GM21381 (cell line): Measurements from ENCODE around the gene TUBB4A.

Experiments
- ATAC-seq: cut with Tn5 transposase; IDR thresholded peaks from one replicate; pipeline ENCODE4 v1.9.1; 2021; ENCODE audit warnings: mild to moderate bottlenecking, moderate library complexity; ENCODE audit not compliant: unreplicated experiment

Gene TUBB4A

DNA sequence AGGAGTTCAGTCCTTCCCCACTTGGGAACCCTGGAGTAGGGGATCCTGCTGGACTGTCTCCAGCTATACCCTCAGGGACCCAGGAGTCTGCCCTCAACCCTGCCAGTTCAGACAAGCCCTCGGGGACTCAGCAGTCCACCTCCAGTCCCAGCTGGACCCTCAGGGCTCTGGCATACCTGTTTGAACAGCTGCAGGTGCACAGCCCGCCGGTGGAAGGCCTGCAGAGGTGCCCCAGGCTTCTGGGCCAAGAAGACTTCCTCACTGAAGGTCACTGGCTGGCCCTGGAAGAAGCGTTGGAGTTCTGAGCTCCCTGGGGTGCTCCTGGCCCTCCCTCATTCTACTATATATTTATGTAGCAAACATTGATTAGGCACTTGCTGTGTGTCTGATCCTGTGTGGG lies 29.4 kb downstream of the TUBB4A start:
- no peak for ATAC-seq

DNA sequence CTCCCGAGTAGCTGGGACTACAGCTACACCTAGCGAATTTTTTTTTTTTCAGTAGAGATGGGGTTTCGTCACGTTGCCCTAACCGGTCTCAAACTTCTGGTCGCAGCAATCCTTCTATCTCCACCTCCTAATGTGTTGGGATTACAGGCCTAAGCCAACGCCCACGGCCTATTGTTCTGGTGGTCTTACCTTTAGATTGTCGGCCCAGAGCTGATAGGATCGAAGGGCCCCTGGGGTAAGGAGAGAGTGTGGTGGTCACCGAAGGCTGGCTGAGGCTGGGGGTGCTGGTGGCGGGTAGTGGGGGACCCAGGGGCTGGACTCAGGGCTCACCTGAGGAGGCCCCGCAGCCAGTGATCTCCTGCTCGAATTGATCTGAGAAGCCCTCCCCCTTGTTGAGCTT lies 31.0 kb downstream of the TUBB4A start:
- ATAC-seq = no peak

DNA sequence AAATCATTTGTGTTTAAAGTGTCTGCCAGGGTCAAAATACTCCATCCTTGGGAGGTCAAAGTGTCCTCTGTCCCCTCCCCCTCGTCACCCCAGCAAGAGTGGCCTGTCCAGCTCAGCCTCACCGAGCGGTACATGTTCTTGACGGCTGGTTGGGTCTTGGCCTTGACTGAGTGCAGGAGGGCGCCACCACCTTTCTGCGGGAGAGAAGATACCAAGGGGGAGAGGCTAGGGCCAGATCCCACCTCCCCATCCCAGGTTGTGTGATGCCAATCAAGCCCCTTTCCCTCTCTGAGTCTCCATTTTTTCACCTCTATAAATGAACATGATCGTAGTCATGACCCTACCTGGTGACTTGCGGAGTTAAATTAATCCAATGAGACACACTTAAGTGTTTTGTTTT lies 31.9 kb downstream of the TUBB4A start:
- ATAC-seq = no peak

DNA sequence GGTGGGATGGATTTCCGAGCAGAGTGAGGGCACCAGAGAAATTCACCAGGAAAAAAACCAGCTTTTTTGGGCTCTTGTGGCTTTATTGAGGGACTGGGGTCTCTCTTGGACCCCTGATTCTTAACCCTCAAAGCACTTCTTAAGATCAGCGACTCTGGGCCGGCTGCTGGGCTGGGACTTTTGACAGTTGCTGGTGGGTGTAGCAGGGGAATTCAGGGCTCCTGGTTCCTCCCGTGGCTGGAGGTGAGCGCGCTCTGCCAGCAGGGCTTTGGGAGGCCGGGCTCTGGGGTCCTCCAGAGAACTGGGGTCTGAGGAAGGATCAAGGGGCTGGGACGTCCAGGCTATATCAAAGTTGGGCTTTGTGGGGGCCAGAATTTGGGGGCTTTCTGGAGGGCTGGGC lies 34.7 kb downstream of the TUBB4A start:
- ATAC-seq = no peak

DNA sequence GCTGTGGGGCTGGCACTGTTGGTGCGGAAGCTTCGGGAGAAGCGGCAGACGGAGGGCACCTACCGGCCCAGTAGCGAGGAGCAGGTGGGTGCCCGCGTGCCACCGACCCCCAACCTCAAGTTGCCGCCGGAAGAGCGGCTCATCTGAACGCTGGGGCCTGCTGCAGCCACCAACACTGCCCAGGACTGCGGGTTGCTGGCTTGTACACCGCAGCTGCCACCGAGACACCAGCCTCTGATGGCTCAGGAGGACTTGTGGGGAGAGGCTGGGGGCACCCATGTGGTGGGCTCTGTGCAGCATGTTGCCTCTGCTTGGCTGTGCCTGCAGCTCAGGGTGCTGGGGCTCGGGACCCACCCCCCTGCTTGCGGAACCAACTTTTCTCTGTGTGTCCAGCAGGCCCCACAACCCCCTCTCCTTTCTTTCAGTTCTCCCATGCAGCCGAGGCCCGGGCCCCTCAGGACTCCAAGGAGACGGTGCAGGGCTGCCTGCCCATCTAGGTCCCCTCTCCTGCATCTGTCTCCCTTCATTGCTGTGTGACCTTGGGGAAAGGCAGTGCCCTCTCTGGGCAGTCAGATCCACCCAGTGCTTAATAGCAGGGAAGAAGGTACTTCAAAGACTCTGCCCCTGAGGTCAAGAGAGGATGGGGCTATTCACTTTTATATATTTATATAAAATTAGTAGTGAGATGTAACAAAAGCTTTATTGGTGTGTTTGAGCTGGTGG lies 35.4 kb downstream of the TUBB4A start:
- ATAC-seq = no peak

DNA sequence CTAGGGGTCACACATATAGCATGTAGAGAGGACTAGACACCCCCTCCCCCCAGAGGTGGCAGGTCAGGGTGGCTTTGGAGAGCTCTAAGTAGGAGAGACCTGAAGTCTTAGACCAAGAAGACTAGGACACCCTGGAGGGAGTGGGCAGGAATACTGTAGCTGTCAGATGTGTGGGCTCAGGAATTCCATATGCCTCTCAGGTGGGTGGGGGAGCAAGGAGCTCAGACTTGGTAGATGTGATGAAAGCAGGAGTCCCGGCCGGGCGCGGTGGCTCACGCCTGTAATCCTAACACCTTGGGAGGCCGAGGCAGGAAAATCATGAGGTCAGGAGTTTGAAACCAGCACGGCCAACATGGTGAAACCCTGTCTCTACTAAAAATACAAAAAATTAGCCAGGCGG lies 36.4 kb downstream of the TUBB4A start:
- no peak for ATAC-seq

DNA sequence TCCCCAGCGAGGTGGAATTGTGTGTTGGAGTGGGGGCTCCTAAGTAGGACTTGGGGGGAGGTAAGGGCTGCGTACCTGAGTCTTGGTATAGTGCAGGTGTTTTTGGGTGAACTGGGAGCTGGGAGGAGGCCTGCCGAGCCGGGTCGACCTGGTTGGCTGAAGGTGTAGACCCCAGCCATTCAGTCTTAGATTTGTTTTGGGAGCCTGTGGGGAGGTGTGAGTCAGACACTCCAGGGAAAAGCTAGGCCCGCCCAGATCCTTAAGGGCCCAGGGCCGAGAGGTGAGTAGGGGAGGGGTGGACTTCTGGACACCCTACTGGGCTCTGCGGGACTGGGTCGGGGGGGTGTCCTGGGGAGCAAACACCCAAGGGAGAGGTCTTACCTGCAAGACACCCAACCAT lies 37.1 kb downstream of the TUBB4A start:
- ATAC-seq = no peak

DNA sequence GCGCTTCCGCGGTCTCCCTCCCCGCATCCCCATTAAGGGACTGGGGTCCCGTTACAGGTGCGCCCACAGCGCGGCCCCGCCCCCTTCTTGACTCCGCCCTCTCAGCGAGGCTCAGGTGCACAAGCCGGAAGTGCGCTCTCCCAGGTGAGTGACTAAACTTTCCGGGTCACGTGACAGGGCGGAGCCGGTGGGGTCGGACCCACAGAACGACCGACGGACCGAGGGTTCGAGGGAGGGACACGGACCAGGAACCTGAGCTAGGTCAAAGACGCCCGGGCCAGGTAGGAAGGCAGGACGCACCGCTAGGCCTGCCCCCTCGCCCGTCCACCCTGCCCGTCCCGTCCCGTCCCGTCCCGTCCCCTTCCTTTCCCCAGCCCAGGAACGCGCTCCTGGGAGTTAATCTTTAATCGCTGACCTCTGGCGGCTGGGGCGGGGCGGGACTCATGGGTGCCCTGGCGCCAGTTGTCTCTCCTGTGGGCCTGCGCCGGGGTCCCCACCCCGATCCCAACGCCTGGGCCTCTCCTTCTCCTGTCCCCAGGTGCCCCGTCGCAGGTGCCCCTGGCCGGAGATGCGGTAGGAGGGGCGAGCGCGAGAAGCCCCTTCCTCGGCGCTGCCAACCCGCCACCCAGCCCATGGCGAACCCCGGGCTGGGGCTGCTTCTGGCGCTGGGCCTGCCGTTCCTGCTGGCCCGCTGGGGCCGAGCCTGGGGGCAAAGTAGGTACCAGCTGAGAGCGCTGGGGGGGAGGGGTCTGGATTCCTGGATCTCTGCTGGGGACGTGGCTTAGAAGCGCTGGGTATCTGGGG lies 37.8 kb downstream of the TUBB4A start, which contains the start of gene CRB3:
Gene CRB3 (plus strand): TSS at position 202 of the 804 bp plus-strand sequence. CDS start 431 bp downstream, at position 633.
- no peak for ATAC-seq

DNA sequence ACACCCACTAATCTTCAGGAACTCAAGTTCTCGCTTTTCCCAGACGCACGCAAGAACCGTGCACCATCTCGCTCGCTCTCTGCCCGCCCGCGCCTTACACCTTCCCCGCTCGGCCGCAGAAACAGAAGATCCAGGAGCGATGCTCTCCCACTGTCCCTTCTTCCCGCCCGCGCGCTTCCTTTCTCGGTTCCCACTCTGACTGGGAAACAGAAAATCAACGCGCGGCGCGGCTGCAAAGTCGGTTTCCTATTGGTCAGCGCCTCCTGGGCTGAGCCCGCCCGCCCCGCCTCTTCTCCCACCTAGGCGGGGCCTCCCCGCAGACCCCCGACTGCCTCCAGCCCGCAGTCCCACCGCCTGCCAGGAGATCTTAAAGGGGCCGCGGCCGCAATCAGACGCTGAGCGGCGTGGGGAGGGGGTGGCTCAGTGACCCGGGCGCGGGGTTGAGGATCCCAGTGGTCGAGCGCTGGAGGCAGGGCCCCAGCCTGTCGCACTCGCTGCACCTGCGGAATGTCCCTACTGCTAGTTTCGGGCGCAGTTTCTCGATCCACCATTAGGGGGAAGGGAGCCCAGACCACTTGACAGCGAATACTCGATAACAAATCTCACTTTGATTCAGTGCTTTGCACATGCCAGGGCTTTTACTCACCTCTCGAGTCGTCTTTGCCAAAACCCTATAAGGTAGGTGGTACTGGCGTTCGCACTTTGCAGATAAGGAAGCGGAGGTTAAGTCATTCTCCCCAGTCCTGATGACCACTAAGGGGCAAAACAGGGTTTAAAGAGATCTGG lies 41.8 kb downstream of the TUBB4A start:
- peak; percentile 72 for ATAC-seq

DNA sequence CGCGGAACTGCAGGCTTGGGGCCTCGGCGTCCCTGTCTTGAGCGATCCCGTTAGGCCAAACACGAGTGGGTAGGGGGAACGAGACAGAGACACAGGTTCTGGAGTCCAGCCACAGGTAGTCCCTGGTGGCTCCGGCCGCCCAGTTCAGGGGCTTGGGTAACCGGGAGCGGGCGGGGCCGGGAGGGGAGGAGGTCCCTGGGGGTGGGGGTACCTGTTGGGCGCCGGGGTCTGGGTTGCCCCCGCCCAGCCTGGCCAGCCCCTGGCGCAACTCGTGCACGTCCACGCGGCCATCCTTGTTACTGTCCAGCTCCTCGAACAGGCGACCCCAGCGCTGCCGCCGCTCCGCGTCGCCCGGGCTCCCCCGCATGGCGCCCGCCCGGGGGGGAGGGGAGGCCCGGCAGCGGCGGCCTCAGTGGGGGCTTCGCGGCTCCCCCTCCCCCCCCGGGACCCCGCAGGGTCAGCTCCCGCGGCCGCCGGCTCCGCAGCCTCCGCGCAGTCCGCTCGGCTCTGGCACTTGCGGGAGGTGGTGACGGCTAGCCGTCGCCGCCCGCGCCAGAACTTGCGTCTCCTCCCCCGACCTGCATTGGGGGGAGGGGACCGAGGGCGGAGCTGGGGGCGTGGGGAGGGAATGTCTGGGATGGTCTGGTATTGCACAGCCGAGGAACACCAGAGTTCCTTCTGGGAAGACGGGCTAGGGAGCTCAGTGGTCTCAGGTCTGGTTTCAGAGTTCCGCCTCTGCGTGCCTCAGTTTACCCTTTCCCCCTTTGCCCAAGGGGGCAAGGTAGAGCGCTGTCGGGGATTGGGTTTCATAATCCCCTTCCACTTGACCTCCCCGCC lies 42.6 kb downstream of the TUBB4A start, which contains the start of gene SLC25A23:
Gene SLC25A23 (minus strand): TSS at position 531 of the 837 bp plus-strand sequence. CDS start 164 bp downstream, at position 367.
- ATAC-seq = peak; percentile 36

DNA sequence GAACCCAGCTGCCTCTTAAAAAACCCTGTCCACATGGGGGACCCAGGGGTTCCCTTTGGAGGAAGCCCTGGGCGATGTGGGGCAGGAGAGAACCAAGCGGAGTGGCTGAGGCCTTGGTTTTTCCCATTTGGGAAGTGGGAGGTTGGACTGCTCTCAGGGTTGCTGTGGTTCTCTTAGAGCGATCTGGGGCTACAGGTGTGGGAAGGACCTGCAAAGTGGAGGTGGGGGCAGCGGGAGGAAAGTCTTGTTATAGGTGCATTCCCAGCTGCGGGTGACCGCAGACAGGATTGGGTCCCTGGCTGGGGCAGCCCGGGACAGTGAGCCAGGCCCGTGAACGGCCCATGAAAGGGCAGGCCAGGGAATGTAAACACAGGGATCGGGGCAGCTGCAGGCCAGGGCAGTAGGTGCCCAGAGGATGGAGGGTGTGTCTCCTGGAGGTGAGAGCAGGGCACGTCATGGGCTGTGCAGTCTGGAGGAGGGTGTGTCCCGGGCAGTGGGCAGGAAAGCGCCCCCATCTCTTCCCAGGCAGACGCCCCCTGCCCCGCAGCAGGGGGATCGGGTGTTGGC lies 43.3 kb downstream of the TUBB4A start:
- ATAC-seq = no peak

DNA sequence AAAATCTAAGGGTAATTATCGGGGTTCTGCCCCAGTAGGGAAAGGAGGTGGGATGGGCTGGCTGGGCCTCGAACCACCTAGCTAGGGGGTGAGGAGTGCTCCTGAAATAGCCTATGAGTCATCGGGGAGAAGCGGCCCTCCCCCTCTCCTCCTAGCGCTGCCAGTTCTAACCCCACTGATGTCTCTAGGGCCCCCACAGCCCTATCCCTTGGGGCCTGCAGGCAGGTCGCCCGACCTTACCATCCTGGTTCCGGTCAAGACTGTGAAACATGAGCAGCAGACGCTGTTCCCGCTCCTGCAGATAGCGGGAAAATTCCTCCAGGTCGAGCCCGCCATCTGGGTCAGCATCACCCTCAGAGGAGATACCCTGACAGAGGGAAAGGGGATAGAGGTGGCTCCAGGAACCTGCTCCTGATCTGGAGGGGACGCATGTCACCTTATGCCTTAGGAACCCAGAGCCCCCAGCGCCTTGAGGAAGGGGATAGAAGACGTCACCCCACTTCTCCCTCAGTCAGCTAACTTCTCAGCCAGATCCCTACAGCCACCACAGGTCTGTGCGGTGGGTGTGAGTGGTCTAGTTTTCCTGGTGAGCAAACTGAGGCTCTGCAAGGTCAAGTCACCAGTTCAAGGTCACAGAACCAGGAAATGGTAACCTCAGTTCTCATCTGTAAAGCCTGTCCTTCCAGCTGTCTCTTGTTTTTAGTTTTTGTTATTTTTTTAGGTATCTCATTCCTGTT lies 44.0 kb downstream of the TUBB4A start:
- ATAC-seq = no peak

DNA sequence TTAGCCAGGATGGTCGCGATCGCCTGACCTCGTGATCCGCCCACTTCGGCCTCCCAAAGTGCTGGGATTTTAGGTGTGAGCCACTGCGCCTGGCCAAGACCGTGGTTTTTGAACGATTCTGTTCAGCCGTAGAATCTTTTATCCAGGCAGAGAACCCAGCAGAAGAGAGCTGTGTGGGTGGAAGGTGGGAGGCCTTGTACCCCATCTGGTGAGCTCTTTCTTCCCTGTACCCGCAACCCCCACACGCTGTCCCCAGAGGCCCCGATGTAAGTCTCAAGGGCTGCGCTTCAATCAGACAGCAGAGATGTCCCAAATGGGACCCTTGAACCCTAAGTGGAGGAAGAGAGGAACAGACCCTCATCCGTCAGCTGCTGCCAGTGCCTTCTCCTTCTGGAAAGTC lies 46.2 kb downstream of the TUBB4A start:
- ATAC-seq = no peak

DNA sequence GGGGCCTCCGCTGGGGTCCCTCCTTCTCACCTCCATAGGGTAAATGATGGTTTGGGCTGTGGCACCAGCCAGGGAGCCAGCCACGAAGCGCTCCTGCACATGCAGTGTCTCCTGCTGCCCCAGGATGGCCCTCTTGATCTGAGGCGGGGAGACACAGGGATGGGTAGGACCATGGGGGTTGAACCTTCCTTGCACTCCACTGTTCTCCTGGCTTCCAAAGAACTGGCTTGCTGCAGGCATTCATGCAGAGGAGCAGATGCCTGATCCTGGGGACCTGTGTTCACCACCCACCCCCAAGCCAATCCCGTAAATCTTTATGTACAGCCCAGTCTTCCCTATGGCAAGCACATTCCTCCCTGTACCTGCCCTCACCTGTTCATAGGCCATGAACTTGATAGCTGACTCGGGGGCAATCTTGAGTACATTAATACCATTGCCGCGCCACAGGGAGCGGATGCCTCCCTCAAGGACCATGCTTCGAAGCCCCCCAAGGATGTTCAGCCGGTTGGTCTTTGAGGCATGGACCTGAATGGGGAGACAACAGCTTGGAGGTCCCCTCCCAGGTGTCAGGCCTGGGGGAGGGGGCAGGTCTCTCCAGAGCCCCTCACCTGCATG lies 48.1 kb downstream of the TUBB4A start:
- no peak for ATAC-seq

DNA sequence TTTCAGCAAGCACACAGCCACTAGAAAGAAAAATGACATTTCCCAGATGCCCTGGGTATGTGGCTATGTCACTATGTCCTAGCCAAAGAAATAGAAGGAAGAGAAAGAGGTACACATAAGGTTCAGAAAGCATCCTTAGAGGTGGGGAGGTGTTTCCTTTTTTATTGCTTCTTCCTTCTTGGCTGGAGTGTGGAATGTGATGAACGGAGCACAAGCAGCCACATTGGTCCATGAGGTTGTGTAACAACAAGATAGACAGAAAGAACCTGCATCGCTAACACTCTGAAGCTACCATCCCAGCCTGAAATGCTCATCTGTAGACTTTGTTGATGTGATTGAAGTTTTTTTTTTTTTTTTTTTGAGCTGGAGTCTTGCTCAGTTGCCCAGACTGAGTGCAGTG lies 49.2 kb downstream of the TUBB4A start:
- no peak for ATAC-seq

DNA sequence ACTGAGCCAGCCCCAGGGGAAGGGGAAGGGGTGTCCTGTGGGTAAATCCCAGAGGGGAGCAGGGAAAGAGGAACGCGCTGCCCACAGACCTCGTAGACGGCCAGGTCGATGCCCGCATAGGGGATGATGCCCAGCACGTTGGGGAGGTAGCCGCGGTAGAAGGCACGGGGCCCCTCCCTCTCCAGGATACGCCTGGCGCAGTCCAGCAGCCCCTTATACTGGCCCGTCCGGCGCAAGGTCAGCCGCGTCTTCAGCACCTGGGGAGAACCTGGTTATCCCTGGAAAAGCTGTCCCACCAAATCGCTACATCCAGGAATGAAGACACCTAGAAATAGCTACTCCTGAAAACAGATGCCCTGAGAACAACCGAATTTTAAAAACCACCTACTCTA lies 49.9 kb downstream of the TUBB4A start:
- ATAC-seq = no peak

DNA sequence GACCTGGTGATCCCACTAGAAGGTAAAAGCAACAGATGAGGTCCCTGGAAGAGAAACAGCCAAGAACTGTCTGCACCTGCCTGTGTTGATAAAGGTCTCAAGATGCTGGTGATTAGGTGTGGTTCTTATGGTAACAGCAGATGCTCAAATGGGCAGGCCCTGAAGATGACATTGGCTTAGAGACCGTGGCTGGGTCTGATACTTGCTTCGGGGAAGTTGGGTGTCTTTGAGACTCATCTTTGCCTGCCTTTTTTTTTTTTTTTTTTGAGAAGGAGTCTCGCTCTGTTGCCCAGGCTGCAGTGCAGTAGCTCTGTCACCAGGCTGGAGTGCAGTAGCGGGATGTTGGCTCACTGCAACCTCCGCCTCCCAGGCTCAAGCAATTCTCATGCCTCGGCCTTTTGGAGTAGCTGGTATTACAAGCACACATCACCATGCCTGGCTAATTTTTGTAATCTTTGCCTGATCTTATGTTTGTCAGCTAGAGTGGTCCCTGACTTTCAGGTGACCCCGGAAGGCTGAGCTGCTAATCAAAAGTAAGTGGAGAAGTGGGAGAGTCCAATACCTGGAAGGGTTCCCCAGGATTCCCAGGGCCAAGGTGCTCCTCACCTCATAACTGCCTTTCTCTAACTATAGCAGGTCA lies 50.4 kb downstream of the TUBB4A start:
- ATAC-seq = no peak

DNA sequence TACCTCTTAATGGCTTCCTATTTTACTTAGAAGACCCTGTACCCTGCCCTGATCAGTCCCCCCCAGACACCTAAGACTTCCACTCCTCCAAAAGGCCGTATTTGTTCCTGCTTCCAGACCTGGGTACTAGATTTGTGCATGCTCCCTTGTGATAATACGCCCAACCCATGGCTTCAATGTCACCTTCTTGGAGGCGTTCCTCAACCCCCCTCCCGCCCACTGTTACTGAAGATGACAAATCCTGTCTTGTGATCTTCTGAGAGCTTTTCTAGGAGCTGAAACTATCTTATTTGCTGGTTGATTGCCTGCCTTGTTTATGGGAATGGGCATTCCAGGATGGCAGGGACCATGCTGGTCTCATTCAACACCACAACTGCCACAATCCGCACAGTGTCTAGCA lies 51.9 kb downstream of the TUBB4A start:
- no peak for ATAC-seq

DNA sequence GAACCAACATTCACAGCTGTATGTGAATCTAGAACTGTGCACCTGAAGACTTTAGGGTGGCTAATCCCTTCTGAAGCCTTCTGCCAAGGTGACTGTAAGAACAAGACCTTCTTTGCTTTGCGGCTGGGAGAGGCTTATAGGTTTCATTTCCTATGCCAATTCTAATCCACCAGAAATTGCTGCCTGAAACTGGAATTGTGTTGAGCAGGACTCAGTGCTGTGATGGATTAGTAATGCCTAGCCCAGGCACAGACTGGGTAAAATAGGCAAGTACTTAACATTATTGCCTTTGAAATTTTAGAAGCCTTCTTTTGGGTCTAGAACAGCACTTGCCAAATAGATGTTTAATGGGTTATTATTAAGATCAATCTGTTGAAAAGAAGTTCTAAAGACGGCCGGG lies 54.1 kb downstream of the TUBB4A start:
- no peak for ATAC-seq
